Activated T-helper 2 cell treated with anti-CD3 and anti-CD28 coated beads, Interferon-gamma antibody, Interleukin-2, Interleukin-4, amounts not matched to agents 10 μg/mL and 5 μg/mL and 100 μg/mL, durations not matched to agents 14 hours and 24 hours and 36 hours (primary cell): ENCODE measurements around the gene LRRC49. TPM values are rescaled to one million over a fixed set of nuclear protein-coding genes. Genes with fewer than 3 reads are reported as not detected.

Experiments
- DNase-seq: peaks from one replicate; pipeline ENCODE4 v3.0.0; 2021; ENCODE audit warnings: low spot score
- H3K27ac Mint-ChIP-seq: one replicate; pipeline ENCODE4 v1.8.0; 2021; ENCODE audit warnings: mixed read lengths
- H3K27me3 Mint-ChIP-seq: one replicate; pipeline ENCODE4 v1.8.0; 2021; ENCODE audit warnings: low read depth, mixed read lengths
- H3K36me3 Mint-ChIP-seq: one replicate; pipeline ENCODE4 v1.8.0; 2021; ENCODE audit warnings: low read depth, mixed read lengths
- H3K4me1 Mint-ChIP-seq: one replicate; pipeline ENCODE4 v1.8.0; 2021; ENCODE audit warnings: low read depth, mixed read lengths
- H3K4me3 Mint-ChIP-seq: one replicate; pipeline ENCODE4 v1.8.0; 2021; ENCODE audit warnings: low read depth, mild to moderate bottlenecking, moderate library complexity, mixed read lengths
- H3K9me3 Mint-ChIP-seq: one replicate; pipeline ENCODE4 v1.8.0; 2021; ENCODE audit warnings: mixed read lengths
- intact Hi-C: fragments of 100-400 bp; cut with micrococcal nuclease; formaldehyde crosslinking; loops from one replicate; pipeline ENCODE4 v1.15.1; 2023
- total RNA-seq: library from RNA; stranded (reverse); gene quantifications from 2 replicates; pipeline ENCODE4 v1.2.3, GENCODE V29; 2022

LRRC49 gene
- total RNA-seq, 1 donor from 2014 or later, result not detected

- Mint-ChIP-seq H3K4me1 (no peaks in the 10 kb centered on the region), H3K36me3 (no peaks in the 10 kb centered on the region), H3K9me3 (no peaks in the 10 kb centered on the region), H3K4me3 (no peak overlapping the region), H3K27ac (no peak overlapping the region), H3K27me3 (peaks cover 8% of the 10 kb centered on the region)
- intact Hi-C loops, result no loop called here
- DNase-seq, result no peak
Observed at GRCh38 chr15:70954171-70954570, 61.5 kb downstream of the LRRC49 start.

GRCh38 chr15:70954733-70955132, 62.1 kb downstream of the LRRC49 start:
- no peaks in the 10 kb centered on the region for H3K36me3 Mint-ChIP-seq
- no peaks in the 10 kb centered on the region for H3K4me1 Mint-ChIP-seq
- no peak for DNase-seq
- H3K4me3 Mint-ChIP-seq, result no peak overlapping the region
- H3K9me3 Mint-ChIP-seq, result no peaks in the 10 kb centered on the region
- no peak overlapping the region for H3K27ac Mint-ChIP-seq
- intact Hi-C loops, result no loop called here
- peaks cover 8% of the 10 kb centered on the region for H3K27me3 Mint-ChIP-seq

- no peak for DNase-seq
- intact Hi-C loops, result no loop called here
- no peaks in the 10 kb centered on the region for H3K9me3 Mint-ChIP-seq
- no peaks in the 10 kb centered on the region for H3K4me1 Mint-ChIP-seq
- no peaks in the 10 kb centered on the region for H3K36me3 Mint-ChIP-seq
- H3K27me3 Mint-ChIP-seq, result peaks cover 9% of the 10 kb centered on the region
- H3K27ac Mint-ChIP-seq, result no peak overlapping the region
- no peak overlapping the region for H3K4me3 Mint-ChIP-seq
Observed at GRCh38 chr15:70955151-70955550, 62.5 kb downstream of the LRRC49 start.

GRCh38 chr15:70956201-70956995, 63.8 kb downstream of the LRRC49 start:
- DNase-seq, result no peak
- Mint-ChIP-seq H3K36me3 (no peaks in the 10 kb centered on the region), H3K27me3 (peaks cover 12% of the 10 kb centered on the region), H3K4me1 (no peaks in the 10 kb centered on the region), H3K4me3 (no peak overlapping the region), H3K9me3 (no peaks in the 10 kb centered on the region), H3K27ac (no peak overlapping the region)
- intact Hi-C loops, result no loop called here

- Mint-ChIP-seq H3K9me3 (no peaks in the 10 kb centered on the region), H3K4me1 (no peaks in the 10 kb centered on the region), H3K36me3 (no peaks in the 10 kb centered on the region), H3K27me3 (peaks cover 9% of the 10 kb centered on the region), H3K27ac (no peak overlapping the region), H3K4me3 (no peak overlapping the region)
- no peak for DNase-seq
- intact Hi-C loops, result no loop called here
Observed at GRCh38 chr15:70962084-70962483, 69.5 kb downstream of the LRRC49 start.

- intact Hi-C loops, result no loop called here
- no peak overlapping the region for H3K27ac Mint-ChIP-seq
- DNase-seq, result no peak
- no peaks in the 10 kb centered on the region for H3K36me3 Mint-ChIP-seq
- H3K4me1 Mint-ChIP-seq, result no peaks in the 10 kb centered on the region
- peaks cover 7% of the 10 kb centered on the region for H3K27me3 Mint-ChIP-seq
- no peaks in the 10 kb centered on the region for H3K9me3 Mint-ChIP-seq
- no peak overlapping the region for H3K4me3 Mint-ChIP-seq
Observed at GRCh38 chr15:70963199-70963598, 70.6 kb downstream of the LRRC49 start.

- Mint-ChIP-seq H3K27me3 (peaks cover 6% of the 10 kb centered on the region), H3K9me3 (no peaks in the 10 kb centered on the region), H3K36me3 (no peaks in the 10 kb centered on the region), H3K4me1 (no peaks in the 10 kb centered on the region), H3K4me3 (no peak overlapping the region), H3K27ac (no peak overlapping the region)
- intact Hi-C loops, result no loop called here
- DNase-seq, result no peak
Observed at GRCh38 chr15:70964058-70964457, 71.4 kb downstream of the LRRC49 start.

GRCh38 chr15:70964686-70965085, 72.1 kb downstream of the LRRC49 start:
- no peak for DNase-seq

GRCh38 chr15:70967646-70968045, 75.0 kb downstream of the LRRC49 start:
- Mint-ChIP-seq H3K27me3 (no peaks in the 10 kb centered on the region), H3K4me3 (no peak overlapping the region), H3K9me3 (no peaks in the 10 kb centered on the region), H3K4me1 (no peaks in the 10 kb centered on the region), H3K36me3 (no peaks in the 10 kb centered on the region), H3K27ac (no peak overlapping the region)
- no peak for DNase-seq
- intact Hi-C loops, result no loop called here

More at GRCh38 chr15:70964686-70965085, 72.1 kb downstream of the LRRC49 start:
- no peak overlapping the region for H3K4me3 Mint-ChIP-seq
- H3K27ac Mint-ChIP-seq, result no peak overlapping the region
- no peaks in the 10 kb centered on the region for H3K36me3 Mint-ChIP-seq
- intact Hi-C loops, result no loop called here
- H3K27me3 Mint-ChIP-seq, result peaks cover 6% of the 10 kb centered on the region
- H3K9me3 Mint-ChIP-seq, result no peaks in the 10 kb centered on the region
- no peaks in the 10 kb centered on the region for H3K4me1 Mint-ChIP-seq

GRCh38 chr15:70974004-70974832, 81.6 kb downstream of the LRRC49 start:
- DNase-seq, result no peak
- Mint-ChIP-seq H3K9me3 (no peaks in the 10 kb centered on the region), H3K27ac (no peak overlapping the region), H3K36me3 (no peaks in the 10 kb centered on the region), H3K4me1 (no peaks in the 10 kb centered on the region), H3K4me3 (no peak overlapping the region), H3K27me3 (peaks cover 6% of the 10 kb centered on the region)
- intact Hi-C loops, result loop anchor here (10.0 kb wide), 1 partner anchor 471 kb away; no protein-coding TSS in a partner anchor

GRCh38 chr15:70976851-70977250, 84.2 kb downstream of the LRRC49 start:
- Mint-ChIP-seq H3K4me1 (no peaks in the 10 kb centered on the region), H3K9me3 (no peaks in the 10 kb centered on the region), H3K4me3 (no peak overlapping the region), H3K27me3 (peaks cover 6% of the 10 kb centered on the region), H3K27ac (no peak overlapping the region), H3K36me3 (no peaks in the 10 kb centered on the region)
- intact Hi-C loops, result loop anchor here (10.0 kb wide), 1 partner anchor 468 kb away; no protein-coding TSS in a partner anchor
- DNase-seq, result no peak

- Mint-ChIP-seq H3K36me3 (no peaks in the 10 kb centered on the region), H3K27me3 (peaks cover 6% of the 10 kb centered on the region), H3K4me3 (no peak overlapping the region), H3K4me1 (no peaks in the 10 kb centered on the region), H3K27ac (no peak overlapping the region), H3K9me3 (peaks cover 6% of the 10 kb centered on the region)
- DNase-seq, result no peak
- intact Hi-C loops, result no loop called here
Observed at GRCh38 chr15:70995383-70995970, 102.9 kb downstream of the LRRC49 start.

GRCh38 chr15:70998319-70998718, 105.7 kb downstream of the LRRC49 start:
- Mint-ChIP-seq H3K27ac (no peak overlapping the region), H3K4me3 (no peak overlapping the region), H3K4me1 (no peaks in the 10 kb centered on the region), H3K36me3 (no peaks in the 10 kb centered on the region), H3K27me3 (peaks cover 8% of the 10 kb centered on the region), H3K9me3 (peaks cover 6% of the 10 kb centered on the region)
- intact Hi-C loops, result no loop called here
- no peak for DNase-seq
